T47D (cell line): Measurements from ENCODE around the gene ZNF862.

Experiments
- DNase-seq, 2 experiments: peaks; one replicate each; pipeline versions ENCODE4 v3.0.0 to v3.0.0-alpha.2; 2011 to 2012; ENCODE audit warnings: low read depth in 1 of 2, low spot score in 1 of 2
- JUND ChIP-seq: IDR thresholded peaks from 2 replicates; pipeline ENCODE4 v1.6.1; 2012; ENCODE audit warnings: low read depth
- in situ Hi-C: cut with HindIII; loops from 2 replicates; pipeline ENCODE4 v1.10.0; 2016; ENCODE audit warnings: low sequenced_read_pairs, low pct_unique_long_range_greater_than_20kb

Gene ZNF862

GRCh38 chr7:149838224-149838991, at the start of gene ZNF862:
TSS of gene ZNF862 (plus strand) at chr7:149838375. CDS start at chr7:149838612, 237 bp downstream.
- DNase-seq, result peak; percentile 96 to 97
- no peak for TF ChIP-seq JUND
- in situ Hi-C loops, result no loop called here

- in situ Hi-C loops, result no loop called here
- no peak for DNase-seq
- no peak for TF ChIP-seq JUND
Observed at GRCh38 chr7:149789101-149789500, 49.1 kb upstream of the ZNF862 start.

DNA sequence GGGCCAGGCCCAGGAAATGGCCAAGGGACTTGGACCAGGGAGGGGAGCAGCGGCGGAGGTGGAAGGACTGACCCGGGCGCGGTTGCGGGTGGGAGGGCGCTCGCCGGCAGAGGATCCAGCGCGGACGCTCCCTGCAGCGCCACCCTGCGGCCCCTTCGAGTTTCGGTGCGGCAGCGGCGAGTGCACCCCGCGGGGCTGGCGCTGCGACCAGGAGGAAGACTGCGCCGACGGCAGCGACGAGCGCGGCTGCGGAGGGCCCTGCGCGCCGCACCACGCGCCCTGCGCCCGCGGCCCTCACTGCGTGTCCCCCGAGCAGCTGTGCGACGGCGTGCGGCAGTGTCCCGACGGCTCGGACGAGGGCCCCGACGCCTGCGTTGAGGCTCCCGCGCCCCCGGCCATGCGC, 48.0 kb upstream of the ZNF862 start:
- no peak for DNase-seq
- in situ Hi-C loops, result no loop called here
- no peak for TF ChIP-seq JUND

GRCh38 chr7:149790754-149791360, 47.3 kb upstream of the ZNF862 start:
- no peak for DNase-seq
- no peak for TF ChIP-seq JUND
- in situ Hi-C loops, result no loop called here

DNA sequence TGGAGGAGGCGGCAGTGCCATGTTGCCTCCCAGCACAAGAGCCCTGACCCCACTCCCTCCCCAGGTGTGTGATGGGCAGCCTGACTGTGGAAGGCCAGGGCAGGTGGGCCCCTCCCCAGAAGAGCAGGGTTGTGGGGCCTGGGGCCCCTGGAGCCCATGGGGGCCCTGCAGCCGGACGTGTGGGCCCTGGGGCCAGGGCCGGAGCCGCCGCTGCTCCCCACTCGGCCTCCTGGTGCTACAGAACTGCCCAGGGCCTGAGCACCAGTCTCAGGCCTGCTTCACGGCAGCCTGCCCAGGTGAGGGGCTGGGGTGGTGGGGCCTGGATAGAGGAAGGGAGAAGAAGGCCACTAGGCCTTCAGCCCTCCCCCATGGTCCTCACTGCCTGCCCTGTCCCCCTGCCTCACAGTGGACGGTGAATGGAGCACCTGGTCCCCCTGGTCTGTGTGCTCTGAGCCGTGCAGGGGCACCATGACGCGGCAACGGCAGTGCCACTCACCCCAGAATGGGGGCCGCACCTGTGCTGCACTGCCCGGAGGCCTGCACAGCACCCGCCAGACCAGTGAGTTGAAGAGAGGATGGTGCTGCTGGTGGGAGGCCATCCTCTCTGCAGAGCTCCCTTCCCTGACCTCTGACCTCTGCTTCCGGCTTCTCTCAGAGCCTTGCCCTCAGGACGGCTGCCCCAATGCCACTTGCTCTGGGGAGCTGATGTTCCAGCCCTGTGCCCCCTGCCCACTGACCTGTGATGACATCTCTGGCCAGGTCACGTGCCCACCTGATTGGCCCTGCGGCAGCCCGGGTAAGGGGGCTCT, 46.6 kb upstream of the ZNF862 start:
- in situ Hi-C loops, result no loop called here
- no peak for TF ChIP-seq JUND
- DNase-seq, result no peak

DNA sequence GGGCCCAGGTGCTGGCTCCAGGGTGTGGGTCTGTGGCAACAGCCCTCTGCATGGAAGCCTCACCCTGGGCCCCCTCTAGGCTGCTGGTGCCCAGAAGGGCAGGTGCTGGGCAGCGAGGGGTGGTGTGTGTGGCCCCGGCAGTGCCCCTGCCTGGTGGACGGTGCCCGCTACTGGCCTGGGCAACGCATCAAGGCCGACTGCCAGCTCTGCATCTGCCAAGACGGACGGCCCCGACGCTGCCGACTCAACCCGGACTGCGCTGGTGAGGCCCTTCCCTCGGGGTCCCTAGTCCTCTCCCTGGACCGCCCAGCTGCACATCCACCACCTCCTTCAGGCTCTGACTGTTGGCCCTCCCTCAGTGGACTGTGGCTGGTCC, 46.0 kb upstream of the ZNF862 start:
- no peak for TF ChIP-seq JUND
- no peak for DNase-seq
- in situ Hi-C loops, result no loop called here

GRCh38 chr7:149793261-149793660, 44.9 kb upstream of the ZNF862 start:
- TF ChIP-seq JUND, result no peak
- DNase-seq, result no peak
- in situ Hi-C loops, result no loop called here

DNA sequence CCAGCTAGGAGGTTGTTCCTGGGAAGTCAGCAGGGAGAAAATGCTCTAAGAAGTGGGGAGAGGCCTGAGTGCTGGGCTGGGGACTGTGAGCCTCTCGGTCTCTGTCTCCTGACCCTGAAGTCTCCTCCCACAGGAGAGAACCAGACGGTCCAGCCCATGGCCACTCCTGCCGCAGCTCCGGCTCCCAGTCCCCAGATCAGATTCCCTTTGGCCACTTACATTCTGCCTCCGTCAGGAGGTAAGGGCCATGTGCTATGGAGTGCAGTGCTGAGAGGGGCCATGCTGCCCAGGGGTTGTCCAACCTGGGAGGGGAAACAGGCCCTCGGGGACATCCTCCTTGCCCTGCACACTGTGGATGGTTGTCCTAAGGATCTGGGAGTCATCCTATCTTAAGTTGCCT, 43.5 kb upstream of the ZNF862 start:
- DNase-seq, result peak; percentile 67 to 91
- no peak for TF ChIP-seq JUND
- in situ Hi-C loops, result no loop called here

GRCh38 chr7:149795126-149795525, 43.0 kb upstream of the ZNF862 start:
- no peak for DNase-seq
- no peak for TF ChIP-seq JUND
- in situ Hi-C loops, result no loop called here

GRCh38 chr7:149796287-149796860, 41.8 kb upstream of the ZNF862 start:
- in situ Hi-C loops, result no loop called here
- no peak for TF ChIP-seq JUND
- no peak for DNase-seq

GRCh38 chr7:149797771-149798170, 40.4 kb upstream of the ZNF862 start:
- no peak for TF ChIP-seq JUND

GRCh38 chr7:149799397-149800168, 38.6 kb upstream of the ZNF862 start:
- DNase-seq, result peak in 1 of 2 experiments; percentile 31
- TF ChIP-seq JUND, result no peak
- in situ Hi-C loops, result no loop called here

More at GRCh38 chr7:149797771-149798170, 40.4 kb upstream of the ZNF862 start:
- in situ Hi-C loops, result no loop called here
- DNase-seq, result no peak
